IMR-90 (cell line): ENCODE results near the gene TAS2R16. TPM values are rescaled to one million over a fixed set of nuclear protein-coding genes. Genes with fewer than 3 reads are reported as not detected.

Experiments used
- ATAC-seq: fragments of 200-7000 bp; cut with Tn5 transposase; 2 replicates; pipeline ENCODE4 v1.9.1; 2020; ENCODE audit warnings: low read depth, mild to moderate bottlenecking, moderate library complexity
- BruUV-seq: library from RNA; stranded (reverse); fragments of 400-500 nt; replicated peaks from 2 replicates; lab custom pipeline; 2021; lab: Mats Ljungman, UMichigan
- CTCF ChIA-PET: fragments of 300-600 bp; formaldehyde crosslinking; extraction: SDS; loops from one replicate; lab custom pipeline; 2021; ENCODE audit warnings: antibody characterized with exemption; lab: Yijun Ruan, JAX
- POLR2A ChIA-PET: fragments of 300-600 bp; sonication (Branson Sonifier 250); formaldehyde crosslinking; loops from one replicate; lab custom pipeline; 2022; ENCODE audit warnings: antibody characterized with exemption; ENCODE audit not compliant: unreplicated experiment; lab: Charles Lee
- DNase-seq: peaks from one replicate; pipeline ENCODE4 v3.0.0; 2013
- H2AFZ ChIP-seq: replicated peaks from 2 replicates; pipeline ENCODE3; 2013; ENCODE audit warnings: low read length, mild to moderate bottlenecking; ENCODE audit not compliant: poor library complexity
- H2AK5ac ChIP-seq: 2 replicates; pipeline ENCODE4 v1.6.1; 2013; ENCODE audit warnings: low read depth, low read length, inconsistent platforms
- H2AK9ac ChIP-seq: replicated peaks from 2 replicates; pipeline ENCODE3; 2013; ENCODE audit warnings: mild to moderate bottlenecking, low read depth, low read length, moderate library complexity; ENCODE audit not compliant: poor library complexity
- H2BK120ac ChIP-seq: 2 replicates; pipeline ENCODE4 v1.6.1; 2013; ENCODE audit warnings: low read depth, low read length, inconsistent platforms
- H2BK15ac ChIP-seq: 3 replicates; pipeline ENCODE4 v1.6.1; 2013; ENCODE audit warnings: low read depth, low read length, inconsistent platforms
- H2BK20ac ChIP-seq: 2 replicates; pipeline ENCODE4 v1.6.1; 2013; ENCODE audit warnings: low read depth, mild to moderate bottlenecking, inconsistent platforms, low read length, moderate library complexity
- H2BK5ac ChIP-seq: 2 replicates; pipeline ENCODE4 v1.6.1; 2013; ENCODE audit warnings: mild to moderate bottlenecking, low read depth, low read length, inconsistent platforms; ENCODE audit not compliant: poor library complexity, severe bottlenecking
- H3K14ac ChIP-seq: replicated peaks from 2 replicates; pipeline ENCODE4 v1.6.1; 2013; ENCODE audit warnings: low read depth, low read length, inconsistent platforms
- H3K18ac ChIP-seq: 2 replicates; pipeline ENCODE4 v1.6.1; 2013; ENCODE audit warnings: low read depth, low read length, control low read depth
- H3K23ac ChIP-seq: 2 replicates; pipeline ENCODE4 v1.6.1; 2013; ENCODE audit warnings: low read depth, low read length, inconsistent platforms
- H3K27ac ChIP-seq: 2 replicates; pipeline ENCODE4 v1.5.1; 2013; ENCODE audit warnings: mild to moderate bottlenecking, control low read depth, low read length; ENCODE audit not compliant: insufficient read depth
- H3K27me3 ChIP-seq: 2 replicates; pipeline ENCODE4 v1.6.1; 2013; ENCODE audit warnings: low read length; ENCODE audit not compliant: control insufficient read depth, insufficient read depth
- H3K36me3 ChIP-seq: 2 replicates; pipeline ENCODE4 v1.6.1; 2013; ENCODE audit warnings: low read length, mixed read lengths; ENCODE audit not compliant: control insufficient read depth, insufficient read depth
- H3K4ac ChIP-seq: 2 replicates; pipeline ENCODE4 v1.6.1; 2013; ENCODE audit warnings: low read depth, low read length, inconsistent platforms
- H3K4me1 ChIP-seq: 2 replicates; pipeline ENCODE4 v1.6.1; 2013; ENCODE audit warnings: low read length, mixed read lengths; ENCODE audit not compliant: control insufficient read depth, insufficient read depth
- H3K4me2 ChIP-seq: 2 replicates; pipeline ENCODE4 v1.6.1; 2013; ENCODE audit warnings: low read depth, mild to moderate bottlenecking, control low read depth, low read length, moderate library complexity
- H3K4me3 ChIP-seq: 2 replicates; pipeline ENCODE4 v1.5.1; 2013; ENCODE audit warnings: low read depth, mild to moderate bottlenecking, control low read depth, low read length, moderate library complexity; ENCODE audit not compliant: insufficient read depth
- H3K56ac ChIP-seq: 2 replicates; pipeline ENCODE4 v1.6.1; 2013; ENCODE audit warnings: low read length, inconsistent platforms; ENCODE audit not compliant: insufficient read depth; ENCODE audit errors: extremely low read depth
- H3K79me1 ChIP-seq, 2 experiments: 2 replicates each; pipeline ENCODE4 v1.6.1; 2013; ENCODE audit warnings: low read length in 2 of 2, inconsistent platforms in 1 of 2, low read depth in 1 of 2
- H3K9ac ChIP-seq: 2 replicates; pipeline ENCODE4 v1.6.1; 2013; ENCODE audit warnings: low read depth, low read length, control low read depth
- H3K9me1 ChIP-seq: 2 replicates; pipeline ENCODE4 v1.6.1; 2013; ENCODE audit warnings: low read length, inconsistent platforms; ENCODE audit not compliant: insufficient read depth
- H3K9me3 ChIP-seq: 2 replicates; pipeline ENCODE4 v1.6.1; 2013; ENCODE audit warnings: low read length; ENCODE audit not compliant: control insufficient read depth, insufficient read depth
- H4K20me1 ChIP-seq: 2 replicates; pipeline ENCODE4 v1.6.1; 2013; ENCODE audit warnings: low read length, inconsistent platforms; ENCODE audit not compliant: insufficient read depth
- H4K5ac ChIP-seq: 2 replicates; pipeline ENCODE4 v1.6.1; 2013; ENCODE audit warnings: mild to moderate bottlenecking, low read depth, low read length, control low read depth
- H4K8ac ChIP-seq, 2 experiments: 2 replicates each; pipeline ENCODE4 v1.6.1; 2013; ENCODE audit warnings: low read depth in 2 of 2, low read length in 2 of 2, control low read depth in 1 of 2, inconsistent platforms in 1 of 2
- H4K91ac ChIP-seq: 2 replicates; pipeline ENCODE4 v1.6.1; 2013; ENCODE audit warnings: low read depth, low read length, inconsistent platforms; ENCODE audit not compliant: insufficient read depth
- CEBPB ChIP-seq: IDR thresholded peaks from 2 replicates; pipeline ENCODE4 v1.6.1; 2012; ENCODE audit warnings: low read depth, low read length, improper control_type of control experiment
- FOS ChIP-seq: fragments of 150-350 bp; IDR thresholded peaks from 2 replicates; pipeline ENCODE4 v1.6.1; 2016; ENCODE audit warnings: low read depth, low read length
- MAFK ChIP-seq: IDR thresholded peaks from 2 replicates; pipeline ENCODE4 v1.6.1; 2012; ENCODE audit warnings: low read depth, low read length, improper control_type of control experiment
- MAZ ChIP-seq: IDR thresholded peaks from 2 replicates; pipeline ENCODE4 v1.6.1; 2012; ENCODE audit warnings: low read depth, mild to moderate bottlenecking, low read length, improper control_type of control experiment, moderate library complexity, borderline replicate concordance
- NFE2L2 ChIP-seq: fragments of 150-350 bp; IDR thresholded peaks from 2 replicates; pipeline ENCODE4 v1.6.1; 2016; ENCODE audit warnings: low read depth, mild to moderate bottlenecking, low read length
- RCOR1 ChIP-seq: IDR thresholded peaks from 2 replicates; pipeline ENCODE4 v1.6.1; 2012; ENCODE audit warnings: mild to moderate bottlenecking, low read length, improper control_type of control experiment; ENCODE audit not compliant: insufficient replicate concordance
- RFX5 ChIP-seq: IDR thresholded peaks from 2 replicates; pipeline ENCODE4 v1.8.0; 2012; ENCODE audit warnings: low read depth, mild to moderate bottlenecking, low read length, moderate library complexity
- WGBS, 2 experiments: methylation state at CpG; one replicate each; pipeline versions ENCODE4 v1.1.5 to v1.1.7; 2013; ENCODE audit warnings: missing lambda C conversion rate in 2 of 2; ENCODE audit not compliant: insufficient read length in 1 of 2; ENCODE audit errors: extremely low coverage in 2 of 2; 5-methylcytosine and 5-hydroxymethylcytosine counted together
- dilution Hi-C: fragments of 300-500 bp; cut with HindIII; formaldehyde crosslinking; loops from one replicate; pipeline ENCODE4 v1.14.3; 2018; ENCODE audit warnings: low sequenced_read_pairs; ENCODE audit not compliant: unreplicated experiment
- in situ Hi-C: fragments of 300-500 bp; cut with MboI; formaldehyde crosslinking; loops from 3 replicates; pipeline ENCODE4 v1.14.3; 2019; ENCODE audit warnings: low sequenced_read_pairs, inconsistent platforms, mixed read lengths
- intact Hi-C: fragments of 100-400 bp; cut with micrococcal nuclease; formaldehyde crosslinking; loops from 2 replicates; pipeline ENCODE4 v1.10.0; 2022
- polyA plus RNA-seq, 3 experiments: library from polyadenylated mRNA; depleted of rRNA; stranded (reverse); fragments of >200 nt; gene quantifications; 2 replicates each; pipeline ENCODE4 v1.2.3, GENCODE V29; 2012; ENCODE audit warnings: low replicate concordance in 1 of 3
- total RNA-seq: library from RNA; depleted of rRNA; stranded (reverse); fragments of >200 nt; gene quantifications from 2 replicates; pipeline ENCODE4 v1.2.3, GENCODE V29; 2012
- TF ChIP-seq, protein P1 (sequence below): conservative IDR thresholded peaks from 2 replicates; pipeline ENCODE4 v1.5.1; 2012; ENCODE audit warnings: mild to moderate bottlenecking, low read depth, low read length, improper control_type of control experiment
- TF ChIP-seq, protein P2 (sequence below): fragments of 150-350 bp; IDR thresholded peaks from 2 replicates; pipeline ENCODE4 v1.6.1; 2016; ENCODE audit warnings: low read depth, mild to moderate bottlenecking, low read length, moderate library complexity, borderline replicate concordance
- TF ChIP-seq, protein P3 (sequence below): fragments of 150-350 bp; IDR thresholded peaks from 2 replicates; pipeline ENCODE4 v1.6.1; 2017; ENCODE audit warnings: mild to moderate bottlenecking, antibody characterized with exemption, low read length, low read depth

The TAS2R16 gene
- total and polyA plus RNA-seq, 2 of the 4 experiments (the other 2 are of a cell fraction) = not detected

DNA sequence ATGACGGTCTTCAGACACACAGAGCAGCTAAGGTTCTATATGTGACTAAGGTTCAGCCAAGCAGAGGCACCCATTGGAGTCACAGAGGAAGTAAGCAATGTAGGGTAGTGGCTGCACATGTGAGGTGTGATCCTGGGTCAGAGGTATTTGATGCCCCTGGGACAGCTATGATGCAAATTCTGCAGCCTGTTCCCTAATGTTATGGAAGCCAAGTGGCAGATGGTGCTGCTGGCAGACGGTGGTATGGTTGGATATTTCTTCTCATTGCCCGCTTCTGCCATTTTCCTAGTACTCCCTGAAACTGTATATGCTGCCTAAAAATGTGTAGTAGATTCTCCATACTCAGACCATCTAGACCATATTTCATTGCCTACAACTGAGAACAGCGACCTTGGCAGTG, 7.2 kb downstream of the TAS2R16 start:
- Histone ChIP-seq H3K9me3 (peaks cover 12% of the 10 kb centered on the region), H3K14ac (no peak overlapping the region), H3K4me1 (no peaks in the 10 kb centered on the region), H4K91ac (no peak overlapping the region), H3K9ac (no peak overlapping the region), H2AK5ac (no peak overlapping the region), H3K4ac (no peak overlapping the region), H3K9me1 (no peaks in the 10 kb centered on the region), H3K56ac (no peak overlapping the region), H2BK5ac (no peak overlapping the region), H4K8ac (no peak overlapping the region), H3K4me2 (no peak overlapping the region), H3K79me1 (no peaks in the 10 kb centered on the region), H2BK120ac (no peak overlapping the region), H3K23ac (no peak overlapping the region), H2BK15ac (no peak overlapping the region), H4K5ac (no peak overlapping the region), H2AK9ac (no peak overlapping the region), H3K18ac (no peak overlapping the region), H3K36me3 (no peaks in the 10 kb centered on the region), H3K27ac (no peak overlapping the region), H2BK20ac (no peak overlapping the region), H3K27me3 (no peaks in the 10 kb centered on the region), H3K4me3 (no peak overlapping the region), H2AFZ (no peak overlapping the region), H4K20me1 (no peaks in the 10 kb centered on the region)
- ChIA-PET CTCF (no interaction called here), POLR2A (no interaction called here)
- 40% methylated on average over 1 of the region's 4 CpGs; no CpG with 5 or more reads in 1 of the 2 experiments for WGBS, 2 experiments
- ATAC-seq (no peak), DNase-seq (no peak)
- no TSS peak for BruUV-seq
- TF ChIP-seq MAFK = no peak
- TF ChIP-seq, protein P1, sequence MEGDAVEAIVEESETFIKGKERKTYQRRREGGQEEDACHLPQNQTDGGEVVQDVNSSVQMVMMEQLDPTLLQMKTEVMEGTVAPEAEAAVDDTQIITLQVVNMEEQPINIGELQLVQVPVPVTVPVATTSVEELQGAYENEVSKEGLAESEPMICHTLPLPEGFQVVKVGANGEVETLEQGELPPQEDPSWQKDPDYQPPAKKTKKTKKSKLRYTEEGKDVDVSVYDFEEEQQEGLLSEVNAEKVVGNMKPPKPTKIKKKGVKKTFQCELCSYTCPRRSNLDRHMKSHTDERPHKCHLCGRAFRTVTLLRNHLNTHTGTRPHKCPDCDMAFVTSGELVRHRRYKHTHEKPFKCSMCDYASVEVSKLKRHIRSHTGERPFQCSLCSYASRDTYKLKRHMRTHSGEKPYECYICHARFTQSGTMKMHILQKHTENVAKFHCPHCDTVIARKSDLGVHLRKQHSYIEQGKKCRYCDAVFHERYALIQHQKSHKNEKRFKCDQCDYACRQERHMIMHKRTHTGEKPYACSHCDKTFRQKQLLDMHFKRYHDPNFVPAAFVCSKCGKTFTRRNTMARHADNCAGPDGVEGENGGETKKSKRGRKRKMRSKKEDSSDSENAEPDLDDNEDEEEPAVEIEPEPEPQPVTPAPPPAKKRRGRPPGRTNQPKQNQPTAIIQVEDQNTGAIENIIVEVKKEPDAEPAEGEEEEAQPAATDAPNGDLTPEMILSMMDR = no peak
- TF ChIP-seq NFE2L2 = no peak
- TF ChIP-seq RCOR1 = no peak
- no peak for TF ChIP-seq CEBPB
- no peak for TF ChIP-seq FOS
- TF ChIP-seq, protein P2, sequence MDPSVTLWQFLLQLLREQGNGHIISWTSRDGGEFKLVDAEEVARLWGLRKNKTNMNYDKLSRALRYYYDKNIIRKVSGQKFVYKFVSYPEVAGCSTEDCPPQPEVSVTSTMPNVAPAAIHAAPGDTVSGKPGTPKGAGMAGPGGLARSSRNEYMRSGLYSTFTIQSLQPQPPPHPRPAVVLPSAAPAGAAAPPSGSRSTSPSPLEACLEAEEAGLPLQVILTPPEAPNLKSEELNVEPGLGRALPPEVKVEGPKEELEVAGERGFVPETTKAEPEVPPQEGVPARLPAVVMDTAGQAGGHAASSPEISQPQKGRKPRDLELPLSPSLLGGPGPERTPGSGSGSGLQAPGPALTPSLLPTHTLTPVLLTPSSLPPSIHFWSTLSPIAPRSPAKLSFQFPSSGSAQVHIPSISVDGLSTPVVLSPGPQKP = no peak
- no peak for TF ChIP-seq RFX5
- TF ChIP-seq MAZ = no peak
- TF ChIP-seq, protein P3, sequence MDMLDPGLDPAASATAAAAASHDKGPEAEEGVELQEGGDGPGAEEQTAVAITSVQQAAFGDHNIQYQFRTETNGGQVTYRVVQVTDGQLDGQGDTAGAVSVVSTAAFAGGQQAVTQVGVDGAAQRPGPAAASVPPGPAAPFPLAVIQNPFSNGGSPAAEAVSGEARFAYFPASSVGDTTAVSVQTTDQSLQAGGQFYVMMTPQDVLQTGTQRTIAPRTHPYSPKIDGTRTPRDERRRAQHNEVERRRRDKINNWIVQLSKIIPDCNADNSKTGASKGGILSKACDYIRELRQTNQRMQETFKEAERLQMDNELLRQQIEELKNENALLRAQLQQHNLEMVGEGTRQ = no peak
- intact Hi-C loops = no loop called here
- dilution Hi-C loops = no loop called here
- in situ Hi-C loops = no loop called here
